Activated naive CD4-positive, alpha-beta T cell treated with anti-CD3 and anti-CD28 coated beads, Interleukin-2, amount 50 U/mL, for 24 hours (primary cell): ENCODE measurements around the gene APC.
"Not testable (repeated sequence)": the region's sequence is repeated elsewhere in the genome, so short reads cannot be mapped to it uniquely, and the experiment has no call there.

ENCODE experiments used
- H3K27ac Mint-ChIP-seq: one replicate; pipeline ENCODE4 v1.8.0; 2021; ENCODE audit warnings: mild to moderate bottlenecking, mixed read lengths
- H3K27me3 Mint-ChIP-seq: one replicate; pipeline ENCODE4 v1.8.0; 2021; ENCODE audit warnings: mixed read lengths
- H3K36me3 Mint-ChIP-seq: one replicate; pipeline ENCODE4 v1.8.0; 2021; ENCODE audit warnings: mixed read lengths
- H3K4me1 Mint-ChIP-seq: one replicate; pipeline ENCODE4 v1.8.0; 2021; ENCODE audit warnings: mixed read lengths
- H3K4me3 Mint-ChIP-seq: one replicate; pipeline ENCODE4 v1.8.0; 2021; ENCODE audit warnings: mild to moderate bottlenecking, mixed read lengths
- H3K9me3 Mint-ChIP-seq: one replicate; pipeline ENCODE4 v1.8.0; 2021; ENCODE audit warnings: mixed read lengths

APC gene

GRCh38 chr5:112847306-112847705 lies 109.6 kb downstream of the APC start:
- H3K36me3 Mint-ChIP-seq: no peaks in the 10 kb centered on the region
- no peak overlapping the region for H3K4me3 Mint-ChIP-seq
- peaks cover 3% of the 10 kb centered on the region for H3K27me3 Mint-ChIP-seq
- peaks cover 5% of the 10 kb centered on the region for H3K4me1 Mint-ChIP-seq
- no peaks in the 10 kb centered on the region for H3K9me3 Mint-ChIP-seq
- H3K27ac Mint-ChIP-seq: peak overlapping the region; percentile 24

- H3K27ac Mint-ChIP-seq: peak overlapping the region; percentile 10
- no peaks in the 10 kb centered on the region for H3K36me3 Mint-ChIP-seq
- no peaks in the 10 kb centered on the region for H3K9me3 Mint-ChIP-seq
- H3K27me3 Mint-ChIP-seq: peaks cover 5% of the 10 kb centered on the region
- H3K4me3 Mint-ChIP-seq: no peak overlapping the region
- H3K4me1 Mint-ChIP-seq: peaks cover 5% of the 10 kb centered on the region
Measured at GRCh38 chr5:112848116-112848811, 110.6 kb downstream of the APC start.

GRCh38 chr5:112849912-112850311 lies 112.2 kb downstream of the APC start:
- peaks cover 5% of the 10 kb centered on the region for H3K4me1 Mint-ChIP-seq
- no peak overlapping the region for H3K27ac Mint-ChIP-seq
- H3K9me3 Mint-ChIP-seq: peaks cover 5% of the 10 kb centered on the region
- no peak overlapping the region for H3K4me3 Mint-ChIP-seq
- peaks cover 5% of the 10 kb centered on the region for H3K36me3 Mint-ChIP-seq
- H3K27me3 Mint-ChIP-seq: peaks cover 12% of the 10 kb centered on the region

- Mint-ChIP-seq H3K4me1 (no peaks in the 10 kb centered on the region), H3K9me3 (peaks cover 10% of the 10 kb centered on the region), H3K27ac (no peak overlapping the region), H3K36me3 (peaks cover 12% of the 10 kb centered on the region), H3K27me3 (peaks cover 22% of the 10 kb centered on the region), H3K4me3 (no peak overlapping the region)
Measured at GRCh38 chr5:112854651-112855050, 117.0 kb downstream of the APC start.

GRCh38 chr5:112857866-112858265 lies 120.2 kb downstream of the APC start:
- peaks cover 17% of the 10 kb centered on the region for H3K27me3 Mint-ChIP-seq
- H3K4me1 Mint-ChIP-seq: peaks cover 12% of the 10 kb centered on the region
- no peak overlapping the region for H3K4me3 Mint-ChIP-seq
- H3K9me3 Mint-ChIP-seq: peaks cover 10% of the 10 kb centered on the region
- no peak overlapping the region for H3K27ac Mint-ChIP-seq
- H3K36me3 Mint-ChIP-seq: peaks cover 12% of the 10 kb centered on the region

GRCh38 chr5:112860571-112860928 lies 122.9 kb downstream of the APC start:
- peak overlapping the region; percentile 96 for H3K4me3 Mint-ChIP-seq
- peak overlapping the region; percentile 98 for H3K27ac Mint-ChIP-seq
- peaks cover 28% of the 10 kb centered on the region for H3K4me1 Mint-ChIP-seq
- not testable (repeated sequence) for H3K36me3 Mint-ChIP-seq, H3K9me3 Mint-ChIP-seq, H3K27me3 Mint-ChIP-seq

GRCh38 chr5:112860929-112861637 lies 123.4 kb downstream of the APC start, which contains the start of gene SRP19:
SRP19 (plus strand) TSS chr5:112861287; CDS start chr5:112861377, 90 bp downstream.
- Mint-ChIP-seq H3K9me3 (no peaks in the 10 kb centered on the region), H3K36me3 (peaks cover 5% of the 10 kb centered on the region), H3K4me3 (peak within 1 kb of the TSS; percentile 96), H3K4me1 (peaks cover 28% of the 10 kb centered on the region), H3K27ac (peak within 1 kb of the TSS; percentile 98), H3K27me3 (peaks cover 3% of the 10 kb centered on the region)

GRCh38 chr5:112861638-112861985 lies 123.9 kb downstream of the APC start:
- Mint-ChIP-seq H3K9me3 (no peaks in the 10 kb centered on the region), H3K27me3 (no peaks in the 10 kb centered on the region), H3K27ac (peak overlapping the region; percentile 98), H3K4me3 (peak overlapping the region; percentile 96), H3K4me1 (peaks cover 30% of the 10 kb centered on the region), H3K36me3 (peaks cover 3% of the 10 kb centered on the region)

- Mint-ChIP-seq H3K36me3 (peaks cover 4% of the 10 kb centered on the region), H3K27me3 (no peaks in the 10 kb centered on the region), H3K27ac (peak overlapping the region; percentile 12), H3K9me3 (no peaks in the 10 kb centered on the region), H3K4me3 (peak overlapping the region; percentile 96), H3K4me1 (peaks cover 35% of the 10 kb centered on the region)
Measured at GRCh38 chr5:112862085-112862484, 124.4 kb downstream of the APC start.

GRCh38 chr5:112863549-112863948 lies 125.9 kb downstream of the APC start:
- H3K27ac Mint-ChIP-seq: peak overlapping the region; percentile 84
- no peaks in the 10 kb centered on the region for H3K27me3 Mint-ChIP-seq
- H3K36me3 Mint-ChIP-seq: peaks cover 7% of the 10 kb centered on the region
- peak overlapping the region; percentile 96 for H3K4me3 Mint-ChIP-seq
- no peaks in the 10 kb centered on the region for H3K9me3 Mint-ChIP-seq
- peaks cover 39% of the 10 kb centered on the region for H3K4me1 Mint-ChIP-seq

- H3K4me1 Mint-ChIP-seq: peaks cover 55% of the 10 kb centered on the region
- no peaks in the 10 kb centered on the region for H3K9me3 Mint-ChIP-seq
- H3K4me3 Mint-ChIP-seq: no peak overlapping the region
- H3K27ac Mint-ChIP-seq: no peak overlapping the region
- H3K27me3 Mint-ChIP-seq: no peaks in the 10 kb centered on the region
- H3K36me3 Mint-ChIP-seq: peaks cover 13% of the 10 kb centered on the region
Measured at GRCh38 chr5:112865128-112865527, 127.4 kb downstream of the APC start.

- H3K27me3 Mint-ChIP-seq: no peaks in the 10 kb centered on the region
- H3K9me3 Mint-ChIP-seq: no peaks in the 10 kb centered on the region
- no peak overlapping the region for H3K4me3 Mint-ChIP-seq
- H3K27ac Mint-ChIP-seq: no peak overlapping the region
- H3K4me1 Mint-ChIP-seq: peaks cover 51% of the 10 kb centered on the region
- H3K36me3 Mint-ChIP-seq: peaks cover 15% of the 10 kb centered on the region
Measured at GRCh38 chr5:112866739-112867138, 129.1 kb downstream of the APC start.

GRCh38 chr5:112867411-112867810 lies 129.7 kb downstream of the APC start:
- no peaks in the 10 kb centered on the region for H3K27me3 Mint-ChIP-seq
- no peak overlapping the region for H3K4me3 Mint-ChIP-seq
- H3K9me3 Mint-ChIP-seq: no peaks in the 10 kb centered on the region
- peaks cover 49% of the 10 kb centered on the region for H3K4me1 Mint-ChIP-seq
- H3K27ac Mint-ChIP-seq: no peak overlapping the region
- H3K36me3 Mint-ChIP-seq: peaks cover 15% of the 10 kb centered on the region

- Mint-ChIP-seq H3K27me3 (no peaks in the 10 kb centered on the region), H3K36me3 (peaks cover 15% of the 10 kb centered on the region), H3K4me3 (no peak overlapping the region), H3K9me3 (no peaks in the 10 kb centered on the region), H3K4me1 (peaks cover 39% of the 10 kb centered on the region), H3K27ac (peak overlapping the region; percentile 57)
Measured at GRCh38 chr5:112869948-112870347, 132.3 kb downstream of the APC start.

- no peak overlapping the region for H3K27ac Mint-ChIP-seq
- no peaks in the 10 kb centered on the region for H3K9me3 Mint-ChIP-seq
- H3K4me1 Mint-ChIP-seq: peaks cover 39% of the 10 kb centered on the region
- no peaks in the 10 kb centered on the region for H3K27me3 Mint-ChIP-seq
- no peak overlapping the region for H3K4me3 Mint-ChIP-seq
- peaks cover 15% of the 10 kb centered on the region for H3K36me3 Mint-ChIP-seq
Measured at GRCh38 chr5:112870966-112871365, 133.3 kb downstream of the APC start.

GRCh38 chr5:112876362-112876761 lies 138.7 kb downstream of the APC start:
- Mint-ChIP-seq H3K4me3 (no peak overlapping the region), H3K4me1 (peaks cover 45% of the 10 kb centered on the region), H3K27me3 (no peaks in the 10 kb centered on the region), H3K9me3 (no peaks in the 10 kb centered on the region), H3K27ac (no peak overlapping the region), H3K36me3 (peaks cover 14% of the 10 kb centered on the region)
